ENCODE data around the gene NPAS3.

DNA sequence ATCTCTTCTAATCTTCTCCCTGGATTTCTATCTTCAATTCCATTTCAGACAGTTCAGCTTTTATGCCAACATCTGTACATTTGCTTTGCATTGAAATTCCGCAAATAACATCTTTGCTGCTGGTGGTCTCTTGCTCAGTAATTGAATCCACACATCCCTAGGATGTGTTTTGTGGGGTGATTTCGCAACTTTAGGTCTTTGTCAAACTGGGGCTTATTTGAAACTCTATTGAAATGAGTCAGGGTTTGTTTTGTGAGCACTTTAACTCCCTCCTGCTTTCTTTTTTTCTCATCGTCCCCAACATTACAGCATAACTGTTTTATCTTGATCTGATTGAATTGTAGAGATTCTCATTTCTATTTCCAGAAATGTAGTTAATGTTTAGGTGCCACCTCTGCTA lies 404.3 kb downstream of the NPAS3 start:
- TF ChIP-seq, protein P1, sequence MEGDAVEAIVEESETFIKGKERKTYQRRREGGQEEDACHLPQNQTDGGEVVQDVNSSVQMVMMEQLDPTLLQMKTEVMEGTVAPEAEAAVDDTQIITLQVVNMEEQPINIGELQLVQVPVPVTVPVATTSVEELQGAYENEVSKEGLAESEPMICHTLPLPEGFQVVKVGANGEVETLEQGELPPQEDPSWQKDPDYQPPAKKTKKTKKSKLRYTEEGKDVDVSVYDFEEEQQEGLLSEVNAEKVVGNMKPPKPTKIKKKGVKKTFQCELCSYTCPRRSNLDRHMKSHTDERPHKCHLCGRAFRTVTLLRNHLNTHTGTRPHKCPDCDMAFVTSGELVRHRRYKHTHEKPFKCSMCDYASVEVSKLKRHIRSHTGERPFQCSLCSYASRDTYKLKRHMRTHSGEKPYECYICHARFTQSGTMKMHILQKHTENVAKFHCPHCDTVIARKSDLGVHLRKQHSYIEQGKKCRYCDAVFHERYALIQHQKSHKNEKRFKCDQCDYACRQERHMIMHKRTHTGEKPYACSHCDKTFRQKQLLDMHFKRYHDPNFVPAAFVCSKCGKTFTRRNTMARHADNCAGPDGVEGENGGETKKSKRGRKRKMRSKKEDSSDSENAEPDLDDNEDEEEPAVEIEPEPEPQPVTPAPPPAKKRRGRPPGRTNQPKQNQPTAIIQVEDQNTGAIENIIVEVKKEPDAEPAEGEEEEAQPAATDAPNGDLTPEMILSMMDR (IDR thresholded peaks at IDR 0.05 in 8 of 11, conservative IDR thresholded peaks at IDR 0.05 in 3 of 11) = no peak
- TF ChIP-seq POLR2A (IDR thresholded peaks at IDR 0.05) (no peak), POLR2AphosphoS5 (IDR thresholded peaks at IDR 0.05) (no peak)
